Measurements from ENCODE around the gene RFC4. TPM values are rescaled to one million over a fixed set of nuclear protein-coding genes. Genes with fewer than 3 reads are reported as not detected.
"Not testable (repeated sequence)": the region's sequence is repeated elsewhere in the genome, so short reads cannot be mapped to it uniquely, and the experiment has no call there.

The RFC4 gene
- total RNA-seq, 1 experiment from 2014 or later: 51.6 TPM

DNA sequence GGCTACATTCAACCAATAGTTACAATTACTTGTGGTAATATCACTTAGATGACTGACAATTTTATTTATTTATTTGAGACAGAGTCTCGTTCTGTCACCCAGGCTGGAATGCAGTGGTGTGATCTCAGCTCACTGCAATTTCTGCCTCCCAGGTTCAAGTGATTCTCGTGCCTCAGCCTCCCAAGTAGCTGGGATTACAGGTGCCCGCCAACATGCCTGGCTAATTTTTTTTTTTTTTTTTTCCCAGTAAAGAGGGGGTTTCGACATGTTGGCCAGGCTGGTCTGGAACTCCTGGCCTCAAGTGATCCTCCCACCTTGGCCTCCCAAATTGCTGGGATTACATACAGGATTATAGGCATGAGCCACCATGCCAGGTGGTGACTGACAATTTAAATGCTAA is 2.8 kb downstream of the RFC4 start:
- not testable (repeated sequence) for DNase-seq, H3K4me3 ChIP-seq, H3K27me3 ChIP-seq, H3K9me3 ChIP-seq
- H3K36me3 ChIP-seq: peaks cover 57% of the 10 kb centered on the region

DNA sequence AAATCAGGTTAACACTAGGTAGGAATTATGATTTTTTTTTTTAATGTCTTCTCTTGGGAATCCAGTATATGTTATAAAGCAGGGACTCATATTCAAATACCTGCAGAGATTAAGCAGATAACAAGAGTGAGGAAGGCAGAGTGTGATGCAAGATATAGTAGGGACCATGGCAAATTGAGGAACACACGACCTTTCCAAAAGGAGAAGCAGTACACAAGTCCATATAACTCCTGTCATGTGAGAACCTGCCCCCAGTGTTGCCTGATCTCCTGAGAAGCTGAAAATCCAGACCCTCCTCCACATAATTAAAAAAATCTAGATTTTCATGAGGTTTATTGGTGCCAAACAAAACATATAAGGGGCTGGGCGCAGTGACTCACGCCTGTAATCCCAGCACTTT is 3.6 kb downstream of the RFC4 start:
- Histone ChIP-seq H3K4me3 (no peak overlapping the region), H3K36me3 (peaks cover 63% of the 10 kb centered on the region)

DNA sequence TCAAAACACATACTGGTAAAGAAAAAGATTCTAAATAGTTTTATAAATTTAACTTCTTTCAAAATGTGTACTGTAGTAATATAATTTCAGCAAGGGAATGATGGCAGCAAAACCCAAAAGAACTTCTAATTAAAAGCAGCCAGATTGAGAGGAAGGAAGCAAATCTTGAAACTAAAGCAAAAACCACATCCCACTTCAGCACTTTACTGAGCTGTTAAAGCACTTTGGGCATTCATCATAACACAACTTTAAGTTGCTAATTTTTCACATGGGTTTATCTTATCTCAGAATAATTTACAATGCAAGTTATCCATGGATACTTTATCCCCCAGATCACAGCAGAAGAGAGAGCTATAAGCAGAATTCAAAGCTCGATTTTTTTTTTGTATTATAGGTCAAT is 6.0 kb downstream of the RFC4 start:
- Histone ChIP-seq H3K4me3 (no peak overlapping the region), H3K9me3 (no peaks in the 10 kb centered on the region), H3K36me3 (peaks cover 84% of the 10 kb centered on the region), H3K27me3 (no peaks in the 10 kb centered on the region)
- no peak for DNase-seq

More for the DNA sequence above, 3.6 kb downstream of the RFC4 start:
- no peak for DNase-seq
- no peaks in the 10 kb centered on the region for H3K27me3 ChIP-seq
- no peaks in the 10 kb centered on the region for H3K9me3 ChIP-seq

DNA sequence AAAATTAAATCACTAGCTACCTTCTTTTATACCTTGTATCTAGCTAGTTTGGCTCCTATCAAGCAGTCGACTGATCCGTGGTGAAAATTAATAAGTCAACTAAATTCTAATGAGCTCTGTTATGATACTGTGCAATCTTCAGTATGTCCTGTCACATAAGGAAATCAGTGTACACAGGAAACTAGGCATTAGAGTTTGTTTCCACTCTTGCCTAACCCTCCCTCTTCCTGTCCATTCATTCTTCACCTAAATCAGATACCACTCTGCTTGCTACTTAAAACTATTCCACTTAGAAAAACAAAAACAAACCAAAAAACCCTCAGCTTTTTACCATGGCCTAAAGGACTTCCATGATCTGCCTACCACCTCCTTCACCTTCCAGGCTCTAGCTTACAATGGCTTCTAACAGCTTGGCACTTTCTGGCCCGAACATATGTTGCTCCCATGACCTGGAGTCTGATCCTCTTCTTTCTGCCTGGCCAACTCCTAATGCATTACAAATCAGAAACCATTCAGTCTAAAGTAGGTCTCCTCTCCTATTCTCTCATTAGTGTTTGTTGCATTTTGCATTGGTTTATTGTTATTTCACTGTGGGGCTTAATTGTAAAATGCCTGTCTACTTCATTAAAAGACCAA is 7.9 kb downstream of the RFC4 start:
- H3K36me3 ChIP-seq: peaks cover 81% of the 10 kb centered on the region
- no peaks in the 10 kb centered on the region for H3K27me3 ChIP-seq
- no peaks in the 10 kb centered on the region for H3K9me3 ChIP-seq
- no peak for DNase-seq
- no peak overlapping the region for H3K4me3 ChIP-seq

DNA sequence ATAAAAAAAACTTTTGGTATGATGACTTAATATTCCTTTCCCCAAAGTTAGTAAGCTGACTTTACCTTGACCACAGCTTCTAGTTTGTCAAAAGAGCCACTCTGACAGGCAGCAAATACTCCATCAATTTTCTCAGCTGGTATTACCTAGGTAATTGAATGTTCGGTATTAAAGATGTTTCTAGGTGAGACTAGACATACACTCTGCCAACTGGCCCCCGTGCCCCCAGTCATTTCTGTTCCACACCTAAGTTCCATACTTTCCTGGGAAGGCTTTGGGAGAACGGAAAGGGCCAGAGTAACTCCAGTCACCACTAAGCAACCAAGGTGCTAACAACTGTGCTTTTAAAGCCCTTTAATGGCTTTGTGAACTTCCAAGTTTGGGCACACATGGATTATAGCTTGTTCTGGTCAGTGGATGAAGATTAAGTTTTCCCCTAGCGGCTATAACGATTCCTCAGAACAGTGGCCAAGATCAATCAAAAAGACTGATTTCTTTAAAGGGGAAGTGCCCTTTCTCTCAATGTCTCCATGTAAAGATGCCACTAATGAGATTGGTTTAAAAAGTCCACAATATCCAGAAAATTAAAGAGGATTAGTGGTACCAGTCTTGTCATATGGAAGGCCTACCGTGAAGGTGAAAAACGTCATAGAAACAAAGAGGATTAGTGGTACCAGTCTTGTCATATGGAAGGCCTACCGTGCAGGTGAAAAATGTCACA is 15.9 kb downstream of the RFC4 start:
- Histone ChIP-seq H3K9me3 (no peaks in the 10 kb centered on the region), H3K36me3 (peaks cover 91% of the 10 kb centered on the region), H3K27me3 (no peaks in the 10 kb centered on the region), H3K4me3 (no peak overlapping the region)
- peak; percentile 28 for DNase-seq

DNA sequence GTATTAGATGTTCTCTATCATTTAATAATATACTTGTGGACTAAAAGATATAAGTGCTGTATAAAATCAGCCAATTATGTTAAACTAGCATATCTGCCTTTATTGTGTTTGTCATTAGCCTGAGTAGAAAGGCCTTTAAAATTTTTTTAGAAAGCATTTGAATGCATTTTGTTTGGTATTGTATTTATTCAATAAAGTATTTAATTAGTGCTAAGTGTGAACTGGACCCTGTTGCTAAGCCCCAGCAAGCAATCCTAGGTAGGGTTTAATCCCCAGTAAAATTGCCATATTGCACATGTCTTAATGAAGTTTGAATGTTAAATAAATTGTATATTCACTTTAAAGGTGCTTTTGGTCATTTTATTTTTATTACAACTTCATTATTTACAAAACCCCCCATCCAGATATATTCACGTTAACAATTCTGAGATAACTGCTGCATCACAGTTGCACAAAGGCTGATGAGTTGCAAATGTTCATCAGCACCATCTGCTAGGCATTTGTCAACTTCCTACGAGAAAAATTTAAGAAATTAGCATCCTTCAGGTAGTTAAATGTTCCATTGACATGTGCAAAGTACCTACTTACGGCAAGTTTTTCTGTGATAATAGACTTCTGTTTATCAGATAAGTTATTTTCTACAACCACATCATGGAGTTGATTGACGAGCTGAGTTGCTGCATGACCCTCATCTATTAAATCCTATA is 16.6 kb downstream of the RFC4 start:
- no peaks in the 10 kb centered on the region for H3K27me3 ChIP-seq
- DNase-seq: no peak
- H3K9me3 ChIP-seq: no peaks in the 10 kb centered on the region
- no peak overlapping the region for H3K4me3 ChIP-seq
- H3K36me3 ChIP-seq: peaks cover 91% of the 10 kb centered on the region

DNA sequence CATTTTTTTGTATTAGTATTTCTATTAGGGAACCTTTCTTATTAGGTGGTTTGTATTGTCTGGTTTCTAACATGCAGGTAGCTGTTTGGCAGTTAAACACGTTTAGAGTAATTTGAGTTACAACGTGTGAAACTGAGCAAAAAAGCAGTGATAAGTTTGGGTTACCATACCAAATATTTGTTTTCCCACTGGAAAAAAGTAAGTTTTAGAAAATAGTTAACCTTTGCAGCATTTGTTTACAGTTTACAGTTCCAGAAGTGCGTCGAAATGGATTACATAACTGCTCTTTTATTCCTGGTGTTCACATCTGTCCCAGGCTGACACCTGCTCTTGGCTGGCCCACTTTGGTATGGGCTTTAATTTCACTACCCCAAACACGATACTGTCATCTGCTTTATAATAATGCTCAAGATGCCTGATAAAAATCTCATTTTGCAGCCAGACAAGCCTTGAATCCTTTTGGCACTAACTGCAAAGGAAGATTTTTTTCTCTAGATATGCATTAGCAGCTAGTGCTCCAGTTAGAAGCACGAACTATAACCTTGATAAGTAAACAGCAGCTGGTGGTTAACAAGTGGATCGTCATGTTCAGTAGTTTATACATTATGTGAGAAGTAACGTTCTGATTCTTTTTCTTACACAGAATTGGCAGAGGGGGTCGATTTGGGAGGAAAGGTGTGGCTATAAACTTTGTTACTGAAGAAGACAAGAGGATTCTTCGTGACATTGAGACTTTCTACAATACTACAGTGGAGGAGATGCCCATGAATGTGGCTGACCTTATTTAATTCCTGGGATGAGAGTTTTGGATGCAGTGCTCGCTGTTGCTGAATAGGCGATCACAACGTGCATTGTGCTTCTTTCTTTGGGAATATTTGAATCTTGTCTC is 17.6 kb downstream of the RFC4 start:
- peaks cover 91% of the 10 kb centered on the region for H3K36me3 ChIP-seq
- H3K9me3 ChIP-seq: no peaks in the 10 kb centered on the region
- H3K27me3 ChIP-seq: no peaks in the 10 kb centered on the region
- no peak for DNase-seq
- H3K4me3 ChIP-seq: peak overlapping the region; percentile 97

DNA sequence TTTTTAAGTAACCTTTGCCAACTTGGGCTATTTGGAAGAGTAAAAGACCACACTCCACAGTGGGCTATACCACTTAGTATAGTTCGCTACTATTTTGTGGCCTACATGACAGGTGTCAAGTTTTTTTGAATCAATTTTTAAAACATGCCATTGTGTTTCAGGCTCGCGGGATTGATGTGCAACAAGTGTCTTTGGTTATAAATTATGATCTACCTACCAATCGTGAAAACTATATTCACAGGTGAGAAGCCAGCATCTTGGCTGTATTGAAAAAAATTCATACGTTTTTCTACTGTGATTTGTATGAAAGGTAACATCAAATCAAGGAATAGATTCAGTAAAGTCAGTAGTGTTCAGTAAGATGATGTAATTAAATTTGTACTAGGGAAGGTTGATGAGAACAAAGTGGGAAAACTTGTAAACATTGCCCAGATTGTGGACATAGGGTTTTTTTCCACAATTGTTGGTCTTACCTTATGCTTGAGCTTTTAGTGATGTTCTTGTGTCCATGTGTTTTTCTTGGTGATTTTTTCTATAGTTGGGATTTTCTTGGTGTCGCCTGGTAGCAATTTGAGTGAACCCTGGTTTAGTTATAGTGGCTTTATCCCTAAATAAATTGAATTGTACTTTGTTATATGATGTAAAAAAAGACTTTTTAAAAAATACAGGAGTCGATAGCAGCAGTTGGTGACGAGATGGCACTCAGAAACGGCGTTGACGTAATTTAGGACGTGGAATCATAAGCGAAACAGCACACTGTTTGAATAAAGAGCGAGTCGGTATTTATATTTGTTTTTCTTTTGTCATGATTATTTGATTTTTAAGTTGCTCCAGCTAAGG is 18.4 kb downstream of the RFC4 start:
- DNase-seq: no peak
- Histone ChIP-seq H3K36me3 (peaks cover 88% of the 10 kb centered on the region), H3K4me3 (peak overlapping the region; percentile 97), H3K27me3 (no peaks in the 10 kb centered on the region), H3K9me3 (no peaks in the 10 kb centered on the region)

DNA sequence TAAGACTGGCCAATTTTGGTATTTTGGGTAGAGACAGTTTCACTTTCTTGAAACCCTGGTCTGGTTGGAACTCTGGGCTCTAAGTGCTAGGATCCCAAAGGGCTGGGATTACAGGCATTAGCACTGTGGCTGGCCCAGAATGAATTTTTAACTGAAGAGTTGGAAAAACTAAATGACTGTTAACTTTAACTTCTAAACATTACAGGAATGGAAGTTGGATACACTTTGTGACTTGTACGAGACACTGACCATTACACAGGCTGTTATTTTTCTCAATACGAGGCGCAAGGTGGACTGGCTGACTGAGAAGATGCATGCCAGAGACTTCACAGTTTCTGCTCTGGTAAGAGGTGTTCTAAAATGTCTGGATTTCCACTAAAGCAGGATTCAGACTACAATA is 19.4 kb downstream of the RFC4 start:
- peak overlapping the region; percentile 97 for H3K4me3 ChIP-seq
- H3K36me3 ChIP-seq: peaks cover 79% of the 10 kb centered on the region
- no peak for DNase-seq
- no peaks in the 10 kb centered on the region for H3K9me3 ChIP-seq
- no peaks in the 10 kb centered on the region for H3K27me3 ChIP-seq

DNA sequence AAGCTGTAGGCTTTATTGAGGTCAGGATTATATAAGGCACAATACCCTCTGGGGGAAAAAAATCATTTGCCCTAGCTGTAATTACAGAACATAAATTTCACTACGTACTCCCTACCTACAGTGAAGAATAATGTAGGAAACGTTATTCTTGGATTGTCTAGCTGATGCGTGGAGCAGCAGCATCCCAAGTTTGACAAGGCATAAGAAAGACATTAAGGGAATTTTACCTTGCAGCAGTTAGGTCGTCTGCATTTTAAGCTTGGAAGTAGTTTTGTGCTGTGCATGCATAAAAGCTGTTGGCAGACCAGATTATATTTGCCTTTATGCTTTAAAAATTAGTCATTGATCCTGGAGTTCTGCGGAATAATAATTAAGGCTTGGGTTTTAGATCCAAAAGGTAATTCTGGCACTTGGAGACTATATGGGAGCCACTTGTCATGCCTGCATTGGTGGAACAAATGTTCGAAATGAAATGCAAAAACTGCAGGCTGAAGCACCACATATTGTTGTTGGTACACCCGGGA is 20.7 kb downstream of the RFC4 start:
- Histone ChIP-seq H3K9me3 (no peaks in the 10 kb centered on the region), H3K36me3 (peaks cover 70% of the 10 kb centered on the region), H3K27me3 (no peaks in the 10 kb centered on the region), H3K4me3 (peak overlapping the region; percentile 97)
- no peak for DNase-seq

DNA sequence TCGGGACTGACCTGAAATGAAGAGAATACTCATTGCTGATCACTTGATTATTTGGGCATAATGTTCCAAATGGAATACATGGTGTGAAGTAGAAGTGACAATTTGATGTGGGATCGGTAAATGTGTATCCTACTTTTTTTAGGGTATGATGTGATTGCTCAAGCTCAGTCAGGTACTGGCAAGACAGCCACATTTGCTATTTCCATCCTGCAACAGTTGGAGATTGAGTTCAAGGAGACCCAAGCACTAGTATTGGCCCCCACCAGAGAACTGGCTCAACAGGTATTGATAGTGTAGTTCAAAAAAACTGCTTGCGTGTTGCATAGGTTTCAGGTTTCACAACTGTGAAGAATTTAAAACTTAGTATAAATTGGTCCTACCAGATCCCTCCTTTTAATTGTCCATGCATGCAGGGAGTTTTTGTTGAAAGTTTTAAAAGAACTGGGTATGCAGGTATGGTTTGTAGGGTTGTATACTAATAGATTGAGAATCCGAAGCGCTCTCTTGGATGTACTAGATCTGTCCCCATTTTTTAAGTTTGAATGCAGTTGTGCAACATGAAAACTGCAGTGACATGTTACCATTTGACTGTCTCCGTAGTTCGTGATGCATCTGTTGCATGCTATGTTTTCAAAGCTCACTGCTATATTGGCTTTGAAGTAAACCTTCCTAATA is 21.3 kb downstream of the RFC4 start:
- H3K4me3 ChIP-seq: peak overlapping the region; percentile 97
- no peaks in the 10 kb centered on the region for H3K27me3 ChIP-seq
- DNase-seq: no peak
- H3K36me3 ChIP-seq: peaks cover 65% of the 10 kb centered on the region
- no peaks in the 10 kb centered on the region for H3K9me3 ChIP-seq

DNA sequence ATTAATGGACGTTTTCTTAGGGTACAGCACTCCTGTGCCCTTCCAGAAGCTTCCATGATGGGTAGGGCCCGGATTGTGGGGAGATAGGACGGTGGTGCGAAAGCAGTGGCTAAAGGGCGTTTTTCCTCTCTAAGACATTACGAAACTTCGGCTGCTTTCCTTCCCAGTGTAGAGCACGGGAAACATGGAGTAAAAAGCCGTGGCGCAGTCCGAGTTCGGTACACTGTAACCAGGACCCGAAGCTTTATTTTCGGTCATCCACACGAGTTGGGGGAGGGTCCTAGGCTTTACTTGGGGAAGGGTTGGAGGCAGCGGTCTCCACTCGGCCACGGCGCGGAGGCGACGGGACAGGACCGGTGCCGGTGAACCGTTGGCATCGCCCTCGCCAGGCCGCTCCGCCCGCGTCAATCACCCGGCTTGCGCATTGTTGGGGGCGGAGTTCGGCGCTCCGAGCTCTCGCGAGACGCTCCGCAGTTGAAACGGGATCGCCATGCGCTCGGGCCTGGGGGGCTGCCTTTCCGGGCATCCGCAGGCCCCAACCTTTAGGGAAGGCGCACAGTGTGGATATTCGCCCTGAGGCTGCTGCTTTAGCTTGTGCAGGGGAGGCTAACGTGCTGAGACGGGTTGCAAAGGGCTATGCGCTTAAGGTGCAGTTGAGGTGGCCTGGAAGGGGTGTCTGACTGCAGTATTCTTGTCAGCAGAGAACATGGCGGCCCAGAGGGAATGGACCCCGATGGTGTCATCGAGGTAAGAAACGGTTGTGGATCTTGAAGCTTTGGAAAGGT is 22.4 kb downstream of the RFC4 start:
- Histone ChIP-seq H3K9me3 (no peaks in the 10 kb centered on the region), H3K36me3 (peaks cover 55% of the 10 kb centered on the region), H3K27me3 (no peaks in the 10 kb centered on the region), H3K4me3 (peak overlapping the region; percentile 97)
- peak; percentile 87 for DNase-seq

DNA sequence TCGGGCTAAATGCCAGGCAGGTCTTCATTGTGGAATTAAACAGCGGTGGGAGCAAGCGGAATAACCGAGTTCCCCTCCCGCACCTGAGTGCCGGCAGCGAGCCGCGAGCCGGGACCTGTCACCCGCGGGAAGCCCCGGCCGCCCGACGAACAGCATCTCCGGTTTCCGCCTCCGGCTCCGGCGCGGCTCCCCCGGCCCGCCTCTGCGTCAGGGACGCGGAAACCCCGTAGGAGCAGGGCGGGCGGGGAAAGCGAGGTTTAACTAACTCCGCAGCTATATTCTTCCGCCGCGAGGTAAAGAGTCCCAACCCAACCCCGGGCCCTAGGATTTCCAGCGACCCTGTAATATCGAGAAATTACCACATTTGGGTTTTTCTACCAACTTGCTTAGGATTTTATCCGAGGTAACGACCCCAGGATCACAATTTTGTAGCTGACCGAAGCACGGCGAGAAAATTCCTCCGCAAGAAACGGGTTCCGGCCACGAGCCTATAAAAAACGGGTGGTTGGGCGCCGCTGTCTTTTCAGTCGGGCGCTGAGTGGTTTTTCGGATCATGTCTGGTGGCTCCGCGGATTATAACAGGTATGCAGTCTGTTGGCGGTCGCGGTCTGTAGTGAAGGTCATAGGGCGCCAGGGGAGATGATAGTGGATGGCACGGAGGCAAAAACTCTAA is 23.1 kb downstream of the RFC4 start, which contains the start of gene EIF4A2:
Gene EIF4A2, plus strand, starts transcription at position 520 of the 673 bp plus-strand sequence. Its CDS starts 34 bp downstream, at position 554.
- DNase-seq: peak; percentile 92
- Histone ChIP-seq H3K4me3 (peak within 1 kb of the TSS; percentile 97), H3K27me3 (no peaks in the 10 kb centered on the region), H3K36me3 (peaks cover 48% of the 10 kb centered on the region), H3K9me3 (no peaks in the 10 kb centered on the region)

DNA sequence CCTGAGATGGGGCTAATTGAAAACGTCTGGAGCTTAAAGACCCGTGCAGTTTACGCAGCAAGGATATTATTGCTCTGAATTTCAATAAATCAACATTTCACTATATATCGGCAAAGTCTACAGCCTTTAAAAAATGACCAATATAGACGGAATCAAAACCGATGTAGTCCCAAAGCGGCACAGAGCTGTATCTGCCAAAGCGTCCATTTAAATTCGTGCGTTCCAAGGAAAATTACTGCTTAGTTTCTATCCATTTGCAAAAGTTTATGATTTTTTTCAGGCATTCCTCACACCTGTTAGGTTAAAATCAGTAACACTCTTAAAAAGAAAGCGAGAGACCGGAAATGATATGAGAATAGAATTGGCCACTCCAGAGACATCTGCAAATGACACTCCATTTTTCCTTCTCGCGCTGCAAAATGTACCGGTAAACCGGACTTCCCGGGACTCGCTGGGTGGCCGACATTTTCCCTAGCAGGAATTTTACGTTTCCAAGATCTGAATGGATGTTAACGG is 23.7 kb downstream of the RFC4 start:
- Histone ChIP-seq H3K27me3 (no peaks in the 10 kb centered on the region), H3K4me3 (peak overlapping the region; percentile 97), H3K36me3 (peaks cover 42% of the 10 kb centered on the region), H3K9me3 (no peaks in the 10 kb centered on the region)
- no peak for DNase-seq
